HepG2 (cell line): ENCODE results near the gene SRGAP3. TPM values are rescaled to one million over a fixed set of nuclear protein-coding genes. Genes with fewer than 3 reads are reported as not detected.

Experiments
- ATAC-seq: fragments of 200-7000 bp; cut with Tn5 transposase; 3 replicates; pipeline ENCODE4 v1.9.1; 2020; ENCODE audit warnings: mild to moderate bottlenecking, moderate library complexity
- BruUV-seq: library from RNA; stranded (reverse); fragments of 400-500 nt; replicated peaks from 2 replicates; lab custom pipeline; 2021; lab: Mats Ljungman, UMichigan
- CTCF ChIA-PET: fragments of 300-600 bp; formaldehyde crosslinking; extraction: SDS; loops from one replicate; lab custom pipeline; 2021; ENCODE audit warnings: low total read pairs, inconsistent platforms, low intra/inter-chr PET ratio; lab: Yijun Ruan, JAX
- POLR2A ChIA-PET: fragments of 350-600 bp; sonication (Branson Sonifier 250); formaldehyde crosslinking; loops from one replicate; lab custom pipeline; 2020; ENCODE audit warnings: antibody characterized with exemption, inconsistent platforms; lab: Yijun Ruan, JAX
- DNase-seq: peaks from one replicate; pipeline ENCODE4 v3.0.0-alpha.2; 2015; ENCODE audit warnings: low spot score
- FAIRE-seq: peaks from 3 replicates; lab custom pipeline; 2011; peaks lifted over from hg19 to GRCh38; lab: Jason Lieb, UNC
- H2AFZ ChIP-seq: one replicate; pipeline ENCODE4 v1.6.1; 2011; ENCODE audit warnings: low read length, inconsistent platforms
- H3K27ac ChIP-seq: fragments of 300-600 bp; 3 replicates; pipeline ENCODE4 v1.8.0; 2011; ENCODE audit warnings: mixed run types, mild to moderate bottlenecking, mixed read lengths, low read length, inconsistent platforms; ENCODE audit not compliant: insufficient read depth; ENCODE audit errors: extremely low read length
- H3K27me3 ChIP-seq, 2 experiments: fragments of 200-600 bp in 1 of 2; 2 replicates in 1 of 2; 3 replicates in 1 of 2; pipeline versions ENCODE4 v1.6.0 to v1.8.0; 2011; ENCODE audit warnings: low read length in 2 of 2, mild to moderate bottlenecking in 2 of 2, moderate library complexity in 2 of 2, inconsistent platforms in 1 of 2; ENCODE audit not compliant: insufficient read depth in 2 of 2, control insufficient read depth in 1 of 2
- H3K36me3 ChIP-seq, 2 experiments: fragments of 200-600 bp in 1 of 2; replicated peaks in 1 of 2; 2 replicates in 1 of 2; 3 replicates in 1 of 2; pipeline versions ENCODE4 v1.5.1 to v1.8.0; 2011; ENCODE audit warnings: low read length in 2 of 2, inconsistent platforms in 1 of 2; ENCODE audit not compliant: insufficient read depth in 2 of 2, control insufficient read depth in 1 of 2
- H3K4me1 ChIP-seq: 2 replicates; pipeline ENCODE4 v1.5.1; 2012; ENCODE audit warnings: low read length, inconsistent platforms; ENCODE audit not compliant: insufficient read depth
- H3K4me2 ChIP-seq: 2 replicates; pipeline ENCODE4 v1.6.0; 2011; ENCODE audit warnings: low read depth, low read length, inconsistent platforms
- H3K4me3 ChIP-seq, 3 experiments: fragments of 200-600 bp in 1 of 3; sonication (generic), shearing (Covaris generic) in 1 of 3; replicated peaks in 1 of 3; 2 replicates each; pipeline ENCODE4 v1.5.1; 2011 to 2016; ENCODE audit warnings: low read length in 3 of 3, inconsistent platforms in 2 of 3, low read depth in 2 of 3, mild to moderate bottlenecking in 2 of 3, control low read depth in 1 of 3, mixed read lengths in 1 of 3; ENCODE audit not compliant: insufficient read depth in 1 of 3
- H3K79me2 ChIP-seq: one replicate; pipeline ENCODE4 v1.6.1; 2011; ENCODE audit warnings: low read length, inconsistent platforms; ENCODE audit not compliant: insufficient read depth
- H3K9ac ChIP-seq: 2 replicates; pipeline ENCODE4 v1.6.0; 2011; ENCODE audit warnings: mild to moderate bottlenecking, low read depth, low read length, inconsistent platforms; ENCODE audit not compliant: insufficient read depth
- H3K9me3 ChIP-seq: 2 replicates; pipeline ENCODE4 v1.5.1; 2012; ENCODE audit warnings: mild to moderate bottlenecking, low read length
- H4K20me1 ChIP-seq: 2 replicates; pipeline ENCODE4 v1.6.0; 2011; ENCODE audit warnings: inconsistent platforms, mild to moderate bottlenecking, low read length, moderate library complexity; ENCODE audit not compliant: insufficient read depth
- EHMT2 ChIP-seq: fragments of 200-600 bp; sonication (generic); IDR thresholded peaks from 2 replicates; pipeline ENCODE4 v1.7.0; 2017; ENCODE audit warnings: antibody characterized with exemption, low read depth, low read length, borderline replicate concordance
- KLF16 ChIP-seq, 2 experiments: sonication (generic) in 1 of 2; formaldehyde crosslinking in 1 of 2; IDR thresholded peaks; 2 replicates each; pipeline versions ENCODE4 v1.6.1 to v1.8.0; 2016 to 2023; ENCODE audit warnings: missing genetic modification reagents in 2 of 2, missing compliant biosample characterization in 1 of 2
- MAFK ChIP-seq, 2 experiments: IDR thresholded peaks in 1 of 2; conservative IDR thresholded peaks in 1 of 2; 2 replicates each; pipeline ENCODE4 v1.6.1; 2011; ENCODE audit warnings: improper control_type of control experiment in 2 of 2, low read length in 2 of 2
- NFIC ChIP-seq: IDR thresholded peaks from 2 replicates; pipeline ENCODE4 v1.6.1; 2012; ENCODE audit warnings: mild to moderate bottlenecking, low read length, inconsistent platforms
- REXO4 ChIP-seq: sonication (generic); formaldehyde crosslinking; IDR thresholded peaks from 2 replicates; pipeline ENCODE4 v1.8.0; 2022; ENCODE audit warnings: missing genetic modification reagents, mild to moderate bottlenecking, borderline replicate concordance
- SRY ChIP-seq: sonication (generic); formaldehyde crosslinking; IDR thresholded peaks from 2 replicates; pipeline ENCODE4 v1.8.0; 2022; ENCODE audit warnings: mild to moderate bottlenecking, missing genetic modification reagents
- TAF1 ChIP-seq: sonication (generic); formaldehyde crosslinking; IDR thresholded peaks from 2 replicates; pipeline ENCODE4 v1.4.0; 2020; ENCODE audit warnings: missing genetic modification reagents
- ZNF251 ChIP-seq: sonication (generic); formaldehyde crosslinking; IDR thresholded peaks from 2 replicates; pipeline ENCODE4 v1.9.0; 2021; ENCODE audit warnings: mild to moderate bottlenecking, missing genetic modification reagents
- ZNF329 ChIP-seq: sonication (generic); formaldehyde crosslinking; IDR thresholded peaks from 2 replicates; pipeline ENCODE4 v1.9.0; 2021; ENCODE audit warnings: low read depth, mild to moderate bottlenecking, missing genetic modification reagents
- ZNF33B ChIP-seq: sonication (generic); formaldehyde crosslinking; IDR thresholded peaks from 2 replicates; pipeline ENCODE4 v1.5.1; 2020; ENCODE audit warnings: mild to moderate bottlenecking, missing genetic modification reagents
- ZNF644 ChIP-seq: IDR thresholded peaks from 2 replicates; pipeline ENCODE4 v1.6.1; 2016; ENCODE audit warnings: low read depth
- WGBS: methylation state at CpG from one replicate; pipeline ENCODE4 v1.1.6; 2017; ENCODE audit warnings: low lambda C conversion rate; 5-methylcytosine and 5-hydroxymethylcytosine counted together
- in situ Hi-C: cut with HindIII; loops from 2 replicates; pipeline ENCODE4 v1.10.0; 2017; ENCODE audit warnings: low pct_unique_long_range_greater_than_20kb; ENCODE audit not compliant: extremely low pct_ligation_motif_present
- intact Hi-C: fragments of 100-400 bp; cut with micrococcal nuclease; formaldehyde crosslinking; loops from one replicate; pipeline ENCODE4 v1.10.0; 2022; ENCODE audit not compliant: unreplicated experiment
- polyA plus RNA-seq, 8 experiments: library from polyadenylated mRNA; depleted of rRNA in 3 of 8; stranded (reverse) in 7 of 8; unstranded in 1 of 8; fragments of >200 nt; fragmentation: Illumina TruSeq in 4 of 8; extraction: Trizol in 4 of 8; gene quantifications; 2 replicates each; pipeline versions ENCODE4 v1.2.1 to v1.2.3, GENCODE V29; 2011 to 2016; ENCODE audit warnings: low read depth in 4 of 8, missing spikeins in 1 of 8, mixed read lengths in 1 of 8; ENCODE audit not compliant: insufficient read depth in 1 of 8
- total RNA-seq, 5 experiments: library from RNA; depleted of rRNA; stranded (reverse); fragments of >200 nt; fragmentation: Illumina TruSeq; extraction: Trizol; gene quantifications; 2 replicates each; pipeline ENCODE4 v1.2.3, GENCODE V29; 2016; ENCODE audit warnings: low read depth in 1 of 5

SRGAP3 gene
- total and polyA plus RNA-seq, 2 of the 13 experiments (the other 11 are each of a cell fraction or from before 2014, with no cell fraction given) = 1.2 to 1.4 TPM

DNA sequence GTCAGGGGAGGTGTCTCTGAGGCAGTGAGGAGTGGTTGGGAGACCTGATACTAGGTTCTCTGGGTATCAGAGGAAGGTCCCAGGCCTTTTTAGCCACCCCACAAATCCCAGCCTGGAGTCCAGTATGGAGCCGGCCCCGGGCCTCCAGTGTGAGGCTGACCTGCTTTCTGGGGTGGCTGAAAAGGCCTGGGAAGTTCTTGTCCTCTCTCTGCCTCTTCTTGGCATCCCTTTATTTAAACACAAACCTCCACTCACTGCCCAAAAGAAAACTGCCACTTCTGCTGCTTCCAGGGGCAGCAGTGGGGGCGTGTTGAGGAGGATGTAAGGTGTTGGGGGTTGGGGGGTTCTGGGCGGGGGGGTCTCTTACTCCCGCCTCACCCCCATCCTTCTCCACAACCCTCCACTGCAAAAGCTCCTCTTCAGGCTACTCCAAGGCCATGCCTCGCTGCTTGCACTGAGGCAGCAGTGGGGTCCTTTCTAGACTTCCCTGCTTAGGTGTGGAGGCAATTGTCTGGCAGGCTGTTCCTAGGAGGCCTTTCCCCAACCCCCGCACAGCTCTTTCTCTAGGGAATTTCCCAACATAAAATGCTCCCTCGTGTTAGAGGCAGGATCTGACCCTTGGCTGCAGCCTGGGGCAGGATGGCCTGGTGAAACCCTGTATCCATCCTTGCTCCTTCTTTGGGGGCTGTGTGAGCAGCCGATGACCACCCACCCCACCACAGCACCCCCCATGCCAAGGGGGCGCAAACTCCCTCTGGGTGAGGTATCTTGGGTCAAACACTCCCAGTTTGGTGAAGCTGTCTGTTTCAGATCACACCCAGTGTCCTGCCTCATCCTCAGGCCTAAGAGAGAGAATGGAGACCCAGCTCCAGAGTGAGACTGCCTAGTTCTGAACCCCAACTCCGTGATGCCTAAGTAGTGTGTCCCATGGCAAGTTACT lies 274.1 kb downstream of the SRGAP3 start:
- Histone ChIP-seq H2AFZ (no peak overlapping the region), H3K27me3 (no peaks in the 10 kb centered on the region; a peak in 2 of 5 replicates), H3K4me2 (no peak overlapping the region), H3K9ac (no peak overlapping the region), H3K79me2 (no peaks in the 10 kb centered on the region), H4K20me1 (no peaks in the 10 kb centered on the region), H3K36me3 (no peaks in the 10 kb centered on the region), H3K4me1 (peaks cover 4% of the 10 kb centered on the region), H3K9me3 (peaks cover 13% of the 10 kb centered on the region), H3K27ac (no peak overlapping the region), H3K4me3 (no peak overlapping the region)
- WGBS = 7% methylated on average over 5 of the region's 11 CpGs
- ATAC-seq (no peak), DNase-seq (no peak), FAIRE-seq (no peak)
- in situ Hi-C loops (no loop called here), intact Hi-C loops (no loop called here)
- TF ChIP-seq ZNF644 (no peak), KLF16 (CRISPR knock-in tag; IDR thresholded peaks at IDR 0.05) (no peak), TAF1 (CRISPR knock-in tag) (no peak), NFIC (no peak), EHMT2 (no peak), REXO4 (CRISPR knock-in tag) (no peak), ZNF251 (no peak), SRY (CRISPR knock-in tag) (no peak), ZNF329 (CRISPR knock-in tag) (no peak), ZNF33B (CRISPR knock-in tag) (no peak), MAFK (conservative IDR thresholded peaks at IDR 0.05 in 1 of 2, IDR thresholded peaks at IDR 0.05 in 1 of 2; ENCODE audit: low read length in 2 of 2) (no peak)
- CTCF ChIA-PET = no interaction called here
- POLR2A ChIA-PET = no interaction called here
- BruUV-seq = no TSS peak
